ENCODE data around the gene WNT5B.

Gene WNT5B

DNA sequence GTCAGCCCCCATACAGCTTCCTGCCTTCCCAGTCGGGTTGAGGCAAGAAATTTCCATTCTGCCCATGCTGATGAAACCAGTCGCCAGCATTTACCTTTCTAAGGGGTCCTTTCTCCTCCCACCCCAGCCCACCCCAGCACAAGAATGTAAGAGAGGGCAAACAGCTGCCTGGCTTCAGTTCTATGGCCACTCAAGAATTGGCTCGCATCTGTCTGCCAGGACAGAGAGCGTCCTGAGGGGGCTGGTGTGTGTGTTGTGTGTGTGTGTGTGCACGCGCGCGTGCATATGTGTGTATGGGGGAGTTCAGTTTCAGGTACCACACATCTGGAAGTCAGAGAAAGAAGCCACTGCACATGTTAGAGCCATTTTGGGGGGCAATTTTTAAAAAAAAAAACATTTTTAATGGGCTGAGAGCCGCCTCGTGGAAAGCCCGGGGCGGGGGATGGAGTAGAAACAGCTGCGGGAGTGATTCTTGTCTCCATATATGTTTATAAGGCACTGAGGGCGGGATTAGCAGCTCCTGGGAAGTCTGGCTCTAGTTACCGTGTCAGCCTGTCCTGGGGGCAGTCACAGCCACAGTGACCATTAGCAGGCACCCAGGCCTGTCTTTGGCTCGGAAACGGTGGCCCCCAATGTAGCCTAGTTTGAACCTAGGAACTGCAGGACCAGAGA lies at the start of gene WNT5B:
Gene WNT5B, plus strand, starts transcription at position 566 of the 672 bp plus-strand sequence. CDS start 2,124 bp downstream, outside the sequence.
- in situ Hi-C loops (cut with HindIII; ENCODE audit: low sequenced_read_pairs): no loop called here
- DNase-seq (ENCODE audit: low read depth): no peak
- H3K4me3 ChIP-seq (ENCODE audit: low read depth, low read length): peak within 1 kb of the TSS; percentile 37
- TF ChIP-seq CTCF (IDR thresholded peaks at IDR 0.05; ENCODE audit: low read depth, low read length, missing control alignments): no peak

GRCh38 chr12:1579651-1580435 lies 49.2 kb upstream of the WNT5B start:
- no peak for DNase-seq (ENCODE audit: low read depth)
- no peak overlapping the region for H3K4me3 ChIP-seq (ENCODE audit: low read depth, low read length)
- in situ Hi-C loops (cut with HindIII; ENCODE audit: low sequenced_read_pairs): no loop called here
- no peak for TF ChIP-seq CTCF (IDR thresholded peaks at IDR 0.05; ENCODE audit: low read depth, low read length, missing control alignments)

DNA sequence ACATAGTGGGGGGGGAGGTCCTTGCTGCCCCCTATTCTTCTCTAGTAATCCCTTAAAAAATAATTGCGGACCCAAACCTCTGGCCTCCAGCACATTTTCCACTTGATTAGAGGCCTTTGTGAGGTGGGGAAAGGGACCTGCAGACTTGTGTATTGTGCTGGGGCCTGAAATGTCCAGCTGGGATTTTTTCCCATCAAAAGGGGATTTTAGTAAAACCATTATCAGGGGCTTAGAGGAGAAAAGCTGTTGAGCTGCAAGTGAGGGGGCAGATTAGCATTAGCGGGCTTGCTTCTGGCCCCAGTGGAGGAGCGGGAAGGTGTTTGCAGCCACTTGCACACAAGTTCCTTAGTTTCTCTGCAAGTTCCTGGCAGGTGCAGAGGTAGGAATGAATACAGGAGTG lies 48.5 kb upstream of the WNT5B start:
- no peak overlapping the region for H3K4me3 ChIP-seq (ENCODE audit: low read depth, low read length)
- in situ Hi-C loops (cut with HindIII; ENCODE audit: low sequenced_read_pairs): no loop called here

GRCh38 chr12:1581973-1582708 lies 46.9 kb upstream of the WNT5B start:
- in situ Hi-C loops (cut with HindIII; ENCODE audit: low sequenced_read_pairs): no loop called here
- TF ChIP-seq CTCF (IDR thresholded peaks at IDR 0.05; ENCODE audit: low read depth, low read length, missing control alignments): no peak
- H3K4me3 ChIP-seq (ENCODE audit: low read depth, low read length): no peak overlapping the region
- DNase-seq (ENCODE audit: low read depth): no peak

More for the DNA sequence above, 48.5 kb upstream of the WNT5B start:
- no peak for DNase-seq (ENCODE audit: low read depth)
- no peak for TF ChIP-seq CTCF (IDR thresholded peaks at IDR 0.05; ENCODE audit: low read depth, low read length, missing control alignments)

- no peak for TF ChIP-seq CTCF (IDR thresholded peaks at IDR 0.05; ENCODE audit: low read depth, low read length, missing control alignments)
- no peak for DNase-seq (ENCODE audit: low read depth)
- in situ Hi-C loops (cut with HindIII; ENCODE audit: low sequenced_read_pairs): no loop called here
- H3K4me3 ChIP-seq (ENCODE audit: low read depth, low read length): no peak overlapping the region
These were observed 46.4 kb upstream of the WNT5B start for GRCh38 chr12:1582709-1583050.

DNA sequence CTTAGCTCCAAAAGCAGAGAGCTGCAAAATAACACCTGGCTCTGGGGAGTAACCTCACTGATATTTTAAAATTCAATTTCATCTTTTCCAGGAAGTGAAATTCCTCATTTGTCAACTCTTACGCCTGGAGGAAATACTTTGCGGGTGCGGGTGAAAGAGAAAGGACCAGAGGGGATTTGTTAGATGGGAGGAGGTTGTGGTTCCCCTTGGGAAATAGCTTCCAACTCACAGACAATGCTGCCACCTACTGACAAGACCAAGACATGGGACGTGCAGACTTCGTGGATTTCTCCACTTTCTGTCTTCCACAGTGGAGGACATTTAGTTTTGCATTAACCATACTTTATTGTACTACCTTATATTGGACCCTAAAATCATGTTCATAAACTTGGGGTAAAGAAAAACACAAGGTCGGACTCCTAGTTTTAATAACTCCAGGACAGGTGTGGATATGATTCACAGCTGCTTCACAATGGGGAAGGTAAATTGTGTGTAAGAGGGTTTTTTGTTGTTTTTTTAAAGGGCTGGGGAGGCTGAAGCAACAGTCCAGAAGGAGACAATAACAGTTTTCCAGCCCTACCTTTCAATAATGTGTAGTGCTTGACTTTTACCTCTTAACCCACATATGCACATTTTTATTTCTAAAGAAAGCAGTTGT lies 45.5 kb upstream of the WNT5B start:
- TF ChIP-seq CTCF (IDR thresholded peaks at IDR 0.05; ENCODE audit: low read depth, low read length, missing control alignments): peak; percentile 84
- no peak overlapping the region for H3K4me3 ChIP-seq (ENCODE audit: low read depth, low read length)
- DNase-seq (ENCODE audit: low read depth): peak; percentile 88
- in situ Hi-C loops (cut with HindIII; ENCODE audit: low sequenced_read_pairs): no loop called here

Data from astrocyte of the cerebellum (primary cell).